GM18526 (cell line): ENCODE results near the gene PLEKHH2.

Experiments
- POLR2A ChIP-seq: IDR thresholded peaks from 3 replicates; pipeline ENCODE4 v1.6.1; 2011; ENCODE audit not compliant: insufficient read length; ENCODE audit errors: extremely low read depth

Gene PLEKHH2

DNA sequence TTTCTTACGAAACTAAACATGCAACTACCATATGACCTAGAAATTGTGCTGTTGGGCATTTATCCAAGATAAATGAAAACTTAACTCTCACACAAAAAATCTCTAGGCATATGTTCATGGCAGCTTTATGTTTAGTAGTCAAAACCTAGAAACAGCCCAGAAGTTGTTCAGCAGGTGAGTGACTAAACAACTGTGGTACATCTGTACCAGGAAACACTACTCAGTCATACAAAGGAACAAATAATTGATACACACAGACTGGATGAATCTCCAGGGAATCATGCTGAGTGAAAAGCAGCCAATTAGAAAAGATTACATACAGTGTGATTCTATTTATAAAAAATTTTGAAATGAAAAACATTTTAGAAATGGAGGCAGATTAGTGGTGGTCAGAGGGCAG, 166.1 kb downstream of the PLEKHH2 start:
- TF ChIP-seq POLR2A = no peak

DNA sequence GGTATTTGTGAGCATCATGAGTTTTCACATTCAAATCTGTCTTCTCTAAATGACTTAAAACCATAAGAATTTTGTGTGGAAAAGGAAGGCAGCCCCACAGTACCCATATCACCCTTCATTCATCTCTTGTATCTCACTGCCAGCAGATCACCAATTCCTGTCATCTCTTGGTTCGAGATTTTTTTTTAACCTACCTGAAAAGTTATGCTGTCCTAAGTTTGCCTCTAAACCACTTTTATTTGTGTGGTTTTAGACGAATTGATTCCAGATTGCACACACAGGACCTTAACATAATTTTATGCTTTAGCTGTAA, 169.6 kb downstream of the PLEKHH2 start:
- no peak for TF ChIP-seq POLR2A

DNA sequence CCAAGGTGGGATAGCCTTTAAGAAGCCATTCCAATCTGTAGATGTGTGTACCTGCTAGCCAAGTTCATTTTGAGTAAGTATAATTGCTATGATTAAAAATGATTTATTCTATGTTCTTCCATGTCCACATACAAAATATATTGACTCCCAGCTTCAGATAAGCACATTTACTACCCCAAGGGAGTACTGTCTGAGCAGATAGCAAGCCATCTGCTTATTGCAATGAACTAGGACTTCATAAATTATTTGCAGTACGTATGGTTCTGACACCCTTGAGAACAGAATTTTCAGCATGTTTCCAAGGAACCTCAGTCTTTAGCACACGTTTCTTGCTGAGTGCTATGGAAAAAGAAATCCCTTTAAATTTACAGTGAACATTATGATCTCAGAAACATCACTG, 173.4 kb downstream of the PLEKHH2 start:
- no peak for TF ChIP-seq POLR2A

DNA sequence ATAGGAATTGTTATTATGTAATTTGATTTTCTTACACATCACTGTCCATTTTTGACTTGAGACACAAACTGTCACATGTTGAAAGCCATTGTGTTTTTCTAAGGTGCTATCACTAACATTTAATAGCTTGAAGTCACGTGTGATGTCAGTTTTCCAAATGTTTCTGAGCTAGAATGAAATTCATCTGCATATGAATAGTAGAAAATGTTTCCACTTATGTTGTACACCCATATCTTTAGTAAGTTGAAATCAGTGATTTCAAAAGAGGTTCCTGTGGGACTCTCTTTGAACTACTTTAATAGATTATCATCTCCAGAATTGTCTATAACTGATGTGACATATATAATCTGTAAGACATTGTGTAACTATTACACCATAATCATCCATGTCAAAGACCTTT, 173.8 kb downstream of the PLEKHH2 start:
- TF ChIP-seq POLR2A = no peak

DNA sequence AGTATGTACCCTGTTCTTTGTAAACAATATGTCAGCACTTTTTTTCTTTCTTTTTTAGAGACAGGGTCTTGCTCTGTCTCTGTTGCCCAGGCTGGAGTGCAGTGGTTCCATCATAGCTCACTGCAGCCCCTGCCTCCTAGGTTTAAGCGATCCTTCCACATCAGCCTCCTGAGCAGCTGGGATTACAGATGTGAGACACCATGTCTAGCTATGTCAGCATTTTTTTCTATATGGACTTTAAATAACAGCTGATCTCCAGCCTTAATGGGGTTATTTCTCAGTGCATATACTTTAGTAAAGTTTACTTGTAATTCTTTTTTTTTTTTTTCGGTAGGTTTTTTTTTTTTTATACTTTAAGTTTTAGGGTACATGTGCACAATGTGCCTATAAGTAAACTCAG, 174.9 kb downstream of the PLEKHH2 start:
- no peak for TF ChIP-seq POLR2A

DNA sequence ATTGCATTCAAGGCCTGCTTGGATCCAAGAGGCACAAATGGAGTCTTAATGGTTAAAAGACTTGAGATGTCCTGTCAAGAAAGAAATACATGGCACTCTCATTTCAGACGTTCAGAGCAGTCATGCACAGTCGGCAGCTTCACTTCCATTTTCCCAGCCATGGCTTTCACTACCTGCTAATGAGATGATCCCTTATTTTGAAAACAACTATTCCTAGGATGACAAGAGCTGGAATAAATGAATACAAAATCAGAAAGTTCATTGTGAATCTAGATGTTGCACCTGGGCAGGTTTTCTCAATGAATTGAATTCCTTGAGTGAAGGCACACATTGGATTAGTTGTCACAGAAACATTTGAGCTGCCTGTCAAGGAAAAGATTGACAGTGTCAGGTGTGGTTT, 175.9 kb downstream of the PLEKHH2 start:
- TF ChIP-seq POLR2A = no peak

DNA sequence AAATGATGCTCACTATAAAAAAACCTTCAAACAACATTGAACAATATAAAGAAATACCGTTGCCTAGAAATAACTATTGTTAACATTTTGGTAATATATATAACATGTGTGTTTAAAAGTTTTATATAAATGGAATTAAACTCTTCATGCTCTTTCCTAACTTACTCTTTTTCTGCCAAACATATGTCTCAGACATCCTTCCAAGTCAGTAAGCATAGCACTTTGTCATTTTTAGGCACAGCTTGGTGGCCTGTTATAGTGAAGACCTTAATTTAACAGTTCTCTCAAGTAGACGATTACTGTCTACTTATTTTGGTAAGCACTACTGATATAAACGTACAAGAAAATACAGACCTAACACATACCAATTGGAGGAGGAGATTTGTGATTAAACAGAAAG, 177.7 kb downstream of the PLEKHH2 start:
- no peak for TF ChIP-seq POLR2A
